Neural progenitor cell (in vitro differentiated cells): ENCODE results near the gene CNIH2.

Experiments
- EZH2phosphoT487 ChIP-seq: fragments of 200-600 bp; sonication (generic); IDR thresholded peaks from 2 replicates; pipeline ENCODE4 v1.6.1; 2017; ENCODE audit warnings: antibody characterized with exemption
- TF ChIP-seq, protein P1 (sequence below): fragments of 200-600 bp; sonication (generic); IDR thresholded peaks from 2 replicates; pipeline ENCODE4 v1.5.1; 2017; ENCODE audit warnings: antibody characterized with exemption, mild to moderate bottlenecking

DNA sequence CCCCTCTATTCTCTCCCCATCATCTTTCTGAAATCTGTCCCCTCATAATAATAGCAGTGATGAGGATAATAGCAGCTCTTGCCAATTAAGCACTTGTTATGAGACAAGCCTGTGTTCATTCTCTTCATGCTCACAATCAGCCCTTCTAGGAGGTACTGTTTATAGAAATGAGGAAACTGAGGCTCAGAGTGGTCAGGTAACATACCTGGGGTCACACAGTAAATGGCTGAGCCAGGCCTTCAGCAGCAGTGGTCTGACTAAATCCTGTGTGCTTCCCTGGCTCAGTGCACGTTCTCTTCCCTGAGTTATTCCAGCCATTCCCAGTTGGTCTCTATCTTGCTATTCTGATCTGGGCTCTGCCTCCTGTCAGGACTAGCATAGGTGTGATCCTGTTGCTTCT is 3.8 kb upstream of the CNIH2 start:
- no peak for TF ChIP-seq EZH2phosphoT487
- TF ChIP-seq, protein P1, sequence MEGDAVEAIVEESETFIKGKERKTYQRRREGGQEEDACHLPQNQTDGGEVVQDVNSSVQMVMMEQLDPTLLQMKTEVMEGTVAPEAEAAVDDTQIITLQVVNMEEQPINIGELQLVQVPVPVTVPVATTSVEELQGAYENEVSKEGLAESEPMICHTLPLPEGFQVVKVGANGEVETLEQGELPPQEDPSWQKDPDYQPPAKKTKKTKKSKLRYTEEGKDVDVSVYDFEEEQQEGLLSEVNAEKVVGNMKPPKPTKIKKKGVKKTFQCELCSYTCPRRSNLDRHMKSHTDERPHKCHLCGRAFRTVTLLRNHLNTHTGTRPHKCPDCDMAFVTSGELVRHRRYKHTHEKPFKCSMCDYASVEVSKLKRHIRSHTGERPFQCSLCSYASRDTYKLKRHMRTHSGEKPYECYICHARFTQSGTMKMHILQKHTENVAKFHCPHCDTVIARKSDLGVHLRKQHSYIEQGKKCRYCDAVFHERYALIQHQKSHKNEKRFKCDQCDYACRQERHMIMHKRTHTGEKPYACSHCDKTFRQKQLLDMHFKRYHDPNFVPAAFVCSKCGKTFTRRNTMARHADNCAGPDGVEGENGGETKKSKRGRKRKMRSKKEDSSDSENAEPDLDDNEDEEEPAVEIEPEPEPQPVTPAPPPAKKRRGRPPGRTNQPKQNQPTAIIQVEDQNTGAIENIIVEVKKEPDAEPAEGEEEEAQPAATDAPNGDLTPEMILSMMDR, result no peak
